GM12892 (cell line): ENCODE measurements around the gene BLVRA.

Experiments used
- POLR2A ChIP-seq: IDR thresholded peaks from 2 replicates; pipeline ENCODE4 v1.6.1; 2011; ENCODE audit warnings: low read depth, low read length, control low read depth
- POLR2AphosphoS5 ChIP-seq: IDR thresholded peaks from 2 replicates; pipeline ENCODE4 v1.6.1; 2011; ENCODE audit warnings: low read depth, low read length, control low read depth

- TF ChIP-seq POLR2AphosphoS5, result no peak
- no peak for TF ChIP-seq POLR2A
Measured at GRCh38 chr7:43761382-43761781, 2.9 kb downstream of the BLVRA start.
